HepG2 (cell line): ENCODE measurements around the gene CLIC4. TPM values are rescaled to one million over a fixed set of nuclear protein-coding genes. Genes with fewer than 3 reads are reported as not detected.

Source experiments
- AGO2 ChIP-seq: fragments of 200-400 bp; formaldehyde crosslinking; optimal IDR thresholded peaks from 2 replicates; pipeline ENCODE3; 2017; ENCODE audit warnings: mild to moderate bottlenecking, low read depth, low read length, moderate library complexity
- ARNT2 ChIP-seq: sonication (generic); formaldehyde crosslinking; IDR thresholded peaks from 2 replicates; pipeline ENCODE4 v1.8.0; 2022; ENCODE audit warnings: mild to moderate bottlenecking, low read depth, missing genetic modification reagents, moderate library complexity
- FOXC1 ChIP-seq: sonication (generic); formaldehyde crosslinking; IDR thresholded peaks from 2 replicates; pipeline ENCODE4 v1.8.0; 2022; ENCODE audit warnings: mild to moderate bottlenecking, missing genetic modification reagents, borderline replicate concordance
- GABPB1 ChIP-seq: IDR thresholded peaks from 2 replicates; pipeline ENCODE4 v1.6.1; 2016; ENCODE audit warnings: mild to moderate bottlenecking, missing genetic modification reagents, moderate library complexity, missing compliant biosample characterization
- ISX ChIP-seq: sonication (generic); formaldehyde crosslinking; conservative IDR thresholded peaks from 2 replicates; pipeline ENCODE4 v1.5.0; 2020; ENCODE audit warnings: missing genetic modification reagents
- KDM5B ChIP-seq: sonication (generic); formaldehyde crosslinking; IDR thresholded peaks from 2 replicates; pipeline ENCODE4 v1.4.0; 2020; ENCODE audit warnings: missing genetic modification reagents, mild to moderate bottlenecking, borderline replicate concordance
- NCOA5 ChIP-seq: sonication (generic); formaldehyde crosslinking; IDR thresholded peaks from 2 replicates; pipeline ENCODE4 v1.4.0; 2020; ENCODE audit warnings: missing genetic modification reagents
- NFE2L1 ChIP-seq: sonication (generic); formaldehyde crosslinking; IDR thresholded peaks from 2 replicates; pipeline ENCODE4 v1.4.0; 2020; ENCODE audit warnings: missing genetic modification reagents, mild to moderate bottlenecking, borderline replicate concordance
- NR2F1 ChIP-seq, 2 experiments: fragments of 450-650 bp in 1 of 2; formaldehyde crosslinking in 1 of 2; IDR thresholded peaks; 2 replicates each; pipeline versions ENCODE4 v1.5.0 to v1.6.1; 2016 to 2020; ENCODE audit warnings: mild to moderate bottlenecking in 1 of 2, missing compliant biosample characterization in 1 of 2, missing genetic modification reagents in 1 of 2, moderate library complexity in 1 of 2
- TOE1 ChIP-seq: sonication (generic); formaldehyde crosslinking; IDR thresholded peaks from 2 replicates; pipeline ENCODE4 v1.4.0; 2020; ENCODE audit warnings: mild to moderate bottlenecking, missing genetic modification reagents
- ZFP36 ChIP-seq: fragments of 150-350 bp; IDR thresholded peaks from 2 replicates; pipeline ENCODE4 v1.6.1; 2018; ENCODE audit warnings: borderline replicate concordance, low read length, low read depth; ENCODE audit not compliant: partially characterized antibody
- ZNF224 ChIP-seq: sonication (generic); formaldehyde crosslinking; IDR thresholded peaks from 2 replicates; pipeline ENCODE4 v1.5.0; 2020; ENCODE audit warnings: mild to moderate bottlenecking, missing genetic modification reagents
- ZNF326 ChIP-seq: sonication (generic); formaldehyde crosslinking; IDR thresholded peaks from 2 replicates; pipeline ENCODE4 v1.4.0; 2020; ENCODE audit warnings: missing genetic modification reagents, borderline replicate concordance
- ZNF776 ChIP-seq: sonication (generic); formaldehyde crosslinking; IDR thresholded peaks from 2 replicates; pipeline ENCODE4 v1.4.0; 2020; ENCODE audit warnings: mild to moderate bottlenecking, missing genetic modification reagents
- polyA plus RNA-seq, 8 experiments: library from polyadenylated mRNA; depleted of rRNA in 3 of 8; stranded (reverse) in 7 of 8; unstranded in 1 of 8; fragments of >200 nt; fragmentation: Illumina TruSeq in 4 of 8; extraction: Trizol in 4 of 8; gene quantifications; 2 replicates each; pipeline versions ENCODE4 v1.2.1 to v1.2.3, GENCODE V29; 2011 to 2016; ENCODE audit warnings: low read depth in 4 of 8, missing spikeins in 1 of 8, mixed read lengths in 1 of 8; ENCODE audit not compliant: insufficient read depth in 1 of 8
- total RNA-seq, 5 experiments: library from RNA; depleted of rRNA; stranded (reverse); fragments of >200 nt; fragmentation: Illumina TruSeq; extraction: Trizol; gene quantifications; 2 replicates each; pipeline ENCODE4 v1.2.3, GENCODE V29; 2016; ENCODE audit warnings: low read depth in 1 of 5
- TF ChIP-seq, protein P1 (sequence below): sonication (generic); formaldehyde crosslinking; IDR thresholded peaks from 2 replicates; pipeline ENCODE4 v1.8.0; 2022; ENCODE audit warnings: missing genetic modification reagents, mild to moderate bottlenecking, moderate library complexity, borderline replicate concordance
- TF ChIP-seq, protein P2 (sequence below): sonication (generic); formaldehyde crosslinking; IDR thresholded peaks from 2 replicates; pipeline ENCODE4 v1.9.0; 2021; ENCODE audit warnings: missing genetic modification reagents, mild to moderate bottlenecking, borderline replicate concordance
- TF ChIP-seq, protein P3 (sequence below): sonication (generic); formaldehyde crosslinking; IDR thresholded peaks from 2 replicates; pipeline ENCODE4 v1.4.0; 2020; ENCODE audit warnings: missing genetic modification reagents
- TF ChIP-seq, protein P4 (sequence below): conservative IDR thresholded peaks from 2 replicates; pipeline ENCODE4 v1.6.1; 2018; ENCODE audit warnings: missing genetic modification reagents
- TF ChIP-seq, protein P5 (sequence below): sonication (generic); formaldehyde crosslinking; IDR thresholded peaks from 2 replicates; pipeline ENCODE4 v1.8.1; 2023; ENCODE audit warnings: missing genetic modification reagents, inconsistent platforms, borderline replicate concordance
- TF ChIP-seq, protein P6 (sequence below): sonication (generic); formaldehyde crosslinking; IDR thresholded peaks from 2 replicates; pipeline ENCODE4 v1.8.0; 2022; ENCODE audit warnings: mild to moderate bottlenecking, missing genetic modification reagents

Gene CLIC4
- total and polyA plus RNA-seq, 2 of the 13 experiments (the other 11 are each of a cell fraction or from before 2014, with no cell fraction given), result 23.3 to 77.4 TPM

DNA sequence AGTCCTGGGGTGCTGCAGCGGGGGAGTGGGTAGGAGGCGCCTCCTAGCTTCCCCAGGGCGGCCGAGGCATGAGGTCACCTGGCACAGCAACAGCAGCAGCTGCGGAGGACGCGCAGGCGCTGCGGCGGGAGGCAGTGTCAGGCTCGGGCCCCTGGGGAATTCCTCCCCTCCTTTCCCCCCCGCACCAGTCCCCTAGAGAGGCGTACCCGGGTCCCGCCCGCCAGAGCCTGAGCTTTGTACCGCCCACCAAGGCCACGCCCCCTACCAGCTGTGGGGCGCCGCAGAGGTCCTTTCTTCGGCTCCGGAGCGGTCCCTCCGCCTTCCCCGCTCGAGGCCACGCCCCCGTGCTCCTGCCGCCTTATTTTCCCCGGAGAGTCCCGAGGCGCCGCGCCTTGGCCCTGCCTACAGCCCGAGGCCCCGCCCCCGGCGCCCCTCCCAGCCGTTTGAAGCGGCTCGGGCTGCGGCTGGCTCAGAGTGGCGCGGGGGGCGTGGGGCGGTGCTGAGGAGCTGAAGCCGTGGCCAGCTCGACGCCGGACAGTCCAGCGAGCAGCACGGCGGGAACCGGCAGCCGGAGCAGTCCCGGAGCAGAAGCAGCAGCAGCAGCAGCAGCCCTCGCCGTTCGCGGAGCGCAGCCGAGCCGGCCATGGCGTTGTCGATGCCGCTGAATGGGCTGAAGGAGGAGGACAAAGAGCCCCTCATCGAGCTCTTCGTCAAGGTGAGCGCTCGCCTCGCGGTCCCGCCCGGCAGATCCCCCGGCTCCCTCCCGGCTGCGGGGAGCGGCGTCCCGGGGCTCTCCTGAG lies at the start of gene CLIC4 (continued):
- TF ChIP-seq, protein P1, sequence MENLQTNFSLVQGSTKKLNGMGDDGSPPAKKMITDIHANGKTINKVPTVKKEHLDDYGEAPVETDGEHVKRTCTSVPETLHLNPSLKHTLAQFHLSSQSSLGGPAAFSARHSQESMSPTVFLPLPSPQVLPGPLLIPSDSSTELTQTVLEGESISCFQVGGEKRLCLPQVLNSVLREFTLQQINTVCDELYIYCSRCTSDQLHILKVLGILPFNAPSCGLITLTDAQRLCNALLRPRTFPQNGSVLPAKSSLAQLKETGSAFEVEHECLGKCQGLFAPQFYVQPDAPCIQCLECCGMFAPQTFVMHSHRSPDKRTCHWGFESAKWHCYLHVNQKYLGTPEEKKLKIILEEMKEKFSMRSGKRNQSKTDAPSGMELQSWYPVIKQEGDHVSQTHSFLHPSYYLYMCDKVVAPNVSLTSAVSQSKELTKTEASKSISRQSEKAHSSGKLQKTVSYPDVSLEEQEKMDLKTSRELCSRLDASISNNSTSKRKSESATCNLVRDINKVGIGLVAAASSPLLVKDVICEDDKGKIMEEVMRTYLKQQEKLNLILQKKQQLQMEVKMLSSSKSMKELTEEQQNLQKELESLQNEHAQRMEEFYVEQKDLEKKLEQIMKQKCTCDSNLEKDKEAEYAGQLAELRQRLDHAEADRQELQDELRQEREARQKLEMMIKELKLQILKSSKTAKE (CRISPR knock-in tag), result peak; percentile 56
- TF ChIP-seq NR2F1 (CRISPR knock-in tag; IDR thresholded peaks at IDR 0.05) (no peak), AGO2 (peak; percentile 50), ISX (CRISPR knock-in tag) (no peak), NCOA5 (CRISPR knock-in tag) (no peak), TOE1 (CRISPR knock-in tag) (no peak), ARNT2 (peak; percentile 82), ZNF224 (CRISPR knock-in tag) (0 out of 2 replicates have a peak, but pooled peaks have one; percentile 47), ZNF326 (CRISPR knock-in tag) (no peak), FOXC1 (peak; percentile 95), GABPB1 (CRISPR knock-in tag) (peak; percentile 75; the same call in 1 of the 2 replicates), NFE2L1 (CRISPR knock-in tag) (no peak), ZFP36 (no peak), KDM5B (peak; percentile 72), ZNF776 (CRISPR knock-in tag) (peak; percentile 69)
- TF ChIP-seq, protein P2, sequence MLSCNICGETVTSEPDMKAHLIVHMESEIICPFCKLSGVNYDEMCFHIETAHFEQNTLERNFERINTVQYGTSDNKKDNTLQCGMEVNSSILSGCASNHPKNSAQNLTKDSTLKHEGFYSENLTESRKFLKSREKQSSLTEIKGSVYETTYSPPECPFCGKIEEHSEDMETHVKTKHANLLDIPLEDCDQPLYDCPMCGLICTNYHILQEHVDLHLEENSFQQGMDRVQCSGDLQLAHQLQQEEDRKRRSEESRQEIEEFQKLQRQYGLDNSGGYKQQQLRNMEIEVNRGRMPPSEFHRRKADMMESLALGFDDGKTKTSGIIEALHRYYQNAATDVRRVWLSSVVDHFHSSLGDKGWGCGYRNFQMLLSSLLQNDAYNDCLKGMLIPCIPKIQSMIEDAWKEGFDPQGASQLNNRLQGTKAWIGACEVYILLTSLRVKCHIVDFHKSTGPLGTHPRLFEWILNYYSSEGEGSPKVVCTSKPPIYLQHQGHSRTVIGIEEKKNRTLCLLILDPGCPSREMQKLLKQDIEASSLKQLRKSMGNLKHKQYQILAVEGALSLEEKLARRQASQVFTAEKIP (CRISPR knock-in tag), result no peak
- TF ChIP-seq, protein P3, sequence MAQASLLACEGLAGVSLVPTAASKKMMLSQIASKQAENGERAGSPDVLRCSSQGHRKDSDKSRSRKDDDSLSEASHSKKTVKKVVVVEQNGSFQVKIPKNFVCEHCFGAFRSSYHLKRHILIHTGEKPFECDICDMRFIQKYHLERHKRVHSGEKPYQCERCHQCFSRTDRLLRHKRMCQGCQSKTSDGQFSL, result no peak
- TF ChIP-seq, protein P4, sequence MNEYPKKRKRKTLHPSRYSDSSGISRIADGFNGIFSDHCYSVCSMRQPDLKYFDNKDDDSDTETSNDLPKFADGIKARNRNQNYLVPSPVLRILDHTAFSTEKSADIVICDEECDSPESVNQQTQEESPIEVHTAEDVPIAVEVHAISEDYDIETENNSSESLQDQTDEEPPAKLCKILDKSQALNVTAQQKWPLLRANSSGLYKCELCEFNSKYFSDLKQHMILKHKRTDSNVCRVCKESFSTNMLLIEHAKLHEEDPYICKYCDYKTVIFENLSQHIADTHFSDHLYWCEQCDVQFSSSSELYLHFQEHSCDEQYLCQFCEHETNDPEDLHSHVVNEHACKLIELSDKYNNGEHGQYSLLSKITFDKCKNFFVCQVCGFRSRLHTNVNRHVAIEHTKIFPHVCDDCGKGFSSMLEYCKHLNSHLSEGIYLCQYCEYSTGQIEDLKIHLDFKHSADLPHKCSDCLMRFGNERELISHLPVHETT (CRISPR knock-in tag), result no peak; the same call in 1 of the 2 replicates
- TF ChIP-seq, protein P5, sequence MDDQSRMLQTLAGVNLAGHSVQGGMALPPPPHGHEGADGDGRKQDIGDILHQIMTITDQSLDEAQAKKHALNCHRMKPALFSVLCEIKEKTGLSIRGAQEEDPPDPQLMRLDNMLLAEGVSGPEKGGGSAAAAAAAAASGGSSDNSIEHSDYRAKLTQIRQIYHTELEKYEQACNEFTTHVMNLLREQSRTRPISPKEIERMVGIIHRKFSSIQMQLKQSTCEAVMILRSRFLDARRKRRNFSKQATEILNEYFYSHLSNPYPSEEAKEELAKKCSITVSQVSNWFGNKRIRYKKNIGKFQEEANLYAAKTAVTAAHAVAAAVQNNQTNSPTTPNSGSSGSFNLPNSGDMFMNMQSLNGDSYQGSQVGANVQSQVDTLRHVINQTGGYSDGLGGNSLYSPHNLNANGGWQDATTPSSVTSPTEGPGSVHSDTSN, result no peak
- TF ChIP-seq, protein P6, sequence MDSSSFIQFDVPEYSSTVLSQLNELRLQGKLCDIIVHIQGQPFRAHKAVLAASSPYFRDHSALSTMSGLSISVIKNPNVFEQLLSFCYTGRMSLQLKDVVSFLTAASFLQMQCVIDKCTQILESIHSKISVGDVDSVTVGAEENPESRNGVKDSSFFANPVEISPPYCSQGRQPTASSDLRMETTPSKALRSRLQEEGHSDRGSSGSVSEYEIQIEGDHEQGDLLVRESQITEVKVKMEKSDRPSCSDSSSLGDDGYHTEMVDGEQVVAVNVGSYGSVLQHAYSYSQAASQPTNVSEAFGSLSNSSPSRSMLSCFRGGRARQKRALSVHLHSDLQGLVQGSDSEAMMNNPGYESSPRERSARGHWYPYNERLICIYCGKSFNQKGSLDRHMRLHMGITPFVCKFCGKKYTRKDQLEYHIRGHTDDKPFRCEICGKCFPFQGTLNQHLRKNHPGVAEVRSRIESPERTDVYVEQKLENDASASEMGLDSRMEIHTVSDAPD, result no peak
